A549 (cell line): ENCODE data around the gene MYH2. TPM values are rescaled to one million over a fixed set of nuclear protein-coding genes. Genes with fewer than 3 reads are reported as not detected.

Experiments used
- ATAC-seq, 2 experiments: fragments of 200-7000 bp in 1 of 2; fragments of >200 bp in 1 of 2; cut with Nextera tagmentation in 1 of 2; cut with Tn5 transposase in 1 of 2; 3 replicates each; pipeline versions ENCODE4 v1.8.0 to v1.9.1; 2018 to 2020; ENCODE audit warnings: mild to moderate bottlenecking in 1 of 2, moderate library complexity in 1 of 2
- CTCF ChIA-PET: fragments of 300-600 bp; sonication (Branson Sonifier 250); formaldehyde crosslinking; extraction: SDS; loops from one replicate; lab custom pipeline; 2021; ENCODE audit warnings: antibody characterized with exemption, inconsistent platforms; lab: Yijun Ruan, JAX
- POLR2A ChIA-PET: fragments of 350-600 bp; formaldehyde crosslinking; extraction: SDS; loops from one replicate; lab custom pipeline; 2021; ENCODE audit warnings: antibody characterized with exemption, inconsistent platforms; lab: Yijun Ruan, JAX
- DNase-seq, 2 experiments: peaks; one replicate each; pipeline versions ENCODE4 v3.0.0 to v3.0.0-alpha.2; 2011 to 2016; ENCODE audit warnings: low read depth in 1 of 2, low spot score in 1 of 2
- FAIRE-seq: peaks from 2 replicates; lab custom pipeline; 2011; peaks lifted over from hg19 to GRCh38; lab: Jason Lieb, UNC
- H3K27ac ChIP-seq, 2 experiments: fragments of >200 bp; sonication (Bioruptor Twin); formaldehyde crosslinking; 3 replicates each; pipeline ENCODE4 v1.5.1; 2016 to 2017
- H3K4me1 ChIP-seq: fragments of >200 bp; sonication (Bioruptor Twin); formaldehyde crosslinking; 3 replicates; pipeline ENCODE4 v1.6.1; 2016
- H3K4me2 ChIP-seq: fragments of >200 bp; sonication (Bioruptor Twin); formaldehyde crosslinking; 3 replicates; pipeline ENCODE4 v1.6.1; 2016
- H3K4me3 ChIP-seq: fragments of >200 bp; sonication (Bioruptor Twin); formaldehyde crosslinking; 3 replicates; pipeline ENCODE4 v1.5.1; 2016
- H3K9me3 ChIP-seq: fragments of >200 bp; sonication (Bioruptor Twin); formaldehyde crosslinking; 3 replicates; pipeline ENCODE4 v1.6.1; 2016
- BHLHE40 ChIP-seq: IDR thresholded peaks from 2 replicates; pipeline ENCODE4 v1.6.1; 2012; ENCODE audit warnings: low read depth, low read length, inconsistent platforms
- CBX2 ChIP-seq: fragments of 200-600 bp; sonication (generic); IDR thresholded peaks from 2 replicates; pipeline ENCODE4 v1.6.1; 2016; ENCODE audit warnings: low read depth, mild to moderate bottlenecking, borderline replicate concordance
- CBX8 ChIP-seq: fragments of 200-600 bp; sonication (generic); IDR thresholded peaks from 2 replicates; pipeline ENCODE4 v1.6.1; 2016
- CEBPB ChIP-seq, 2 experiments: fragments of >200 bp in 1 of 2; sonication (Bioruptor Twin) in 1 of 2; formaldehyde crosslinking in 1 of 2; IDR thresholded peaks; 2 replicates each; pipeline ENCODE4 v1.6.1; 2012 to 2016
- CHD2 ChIP-seq: fragments of 150-350 bp; IDR thresholded peaks from 2 replicates; pipeline ENCODE4 v1.6.1; 2014; ENCODE audit warnings: low read length; ENCODE audit not compliant: partially characterized antibody
- CHD4 ChIP-seq: fragments of 200-600 bp; sonication (generic); IDR thresholded peaks from 2 replicates; pipeline ENCODE4 v1.6.1; 2016; ENCODE audit warnings: antibody characterized with exemption, mild to moderate bottlenecking, borderline replicate concordance
- EHMT2 ChIP-seq: fragments of 200-600 bp; sonication (generic); IDR thresholded peaks from 2 replicates; pipeline ENCODE4 v1.6.1; 2016; ENCODE audit warnings: antibody characterized with exemption, low read depth, mild to moderate bottlenecking, moderate library complexity
- ESRRA ChIP-seq: fragments of 150-350 bp; IDR thresholded peaks from 2 replicates; pipeline ENCODE4 v1.6.1; 2014; ENCODE audit warnings: mild to moderate bottlenecking, low read length, borderline replicate concordance
- FOSB ChIP-seq: fragments of 250-450 bp; sonication (Bioruptor Pico); IDR thresholded peaks from 2 replicates; pipeline ENCODE4 v1.5.0; 2020; ENCODE audit warnings: mild to moderate bottlenecking, moderate library complexity
- FOXS1 ChIP-seq: fragments of 250-450 bp; sonication (Bioruptor Pico); IDR thresholded peaks from 2 replicates; pipeline ENCODE4 v1.5.0; 2020; ENCODE audit warnings: mild to moderate bottlenecking, moderate library complexity
- HMGXB4 ChIP-seq: fragments of 250-450 bp; sonication (Bioruptor Pico); IDR thresholded peaks from 2 replicates; pipeline ENCODE4 v1.5.0; 2021; ENCODE audit warnings: mild to moderate bottlenecking, moderate library complexity, borderline replicate concordance
- HOXA7 ChIP-seq: fragments of 250-450 bp; sonication (Bioruptor Pico); IDR thresholded peaks from 2 replicates; pipeline ENCODE4 v1.5.0; 2020; ENCODE audit warnings: mild to moderate bottlenecking, moderate library complexity
- HOXB13 ChIP-seq: fragments of 250-450 bp; sonication (Bioruptor Pico); IDR thresholded peaks from 2 replicates; pipeline ENCODE4 v1.5.0; 2020; ENCODE audit warnings: low read depth, mild to moderate bottlenecking, moderate library complexity
- JUNB ChIP-seq: fragments of >200 bp; sonication (Bioruptor Twin); formaldehyde crosslinking; IDR thresholded peaks from 2 replicates; pipeline ENCODE4 v1.6.1; 2016
- MAFK ChIP-seq: fragments of 450-650 bp; IDR thresholded peaks from 2 replicates; pipeline ENCODE4 v1.6.1; 2014; ENCODE audit not compliant: partially characterized antibody
- MYC ChIP-seq: IDR thresholded peaks from 2 replicates; pipeline ENCODE4 v1.6.1; 2012; ENCODE audit warnings: mild to moderate bottlenecking, inconsistent platforms, low read length, improper control_type of control experiment, borderline replicate concordance
- PBX3 ChIP-seq: IDR thresholded peaks from 2 replicates; pipeline ENCODE4 v1.6.1; 2012
- PHF8 ChIP-seq: fragments of 200-600 bp; sonication (generic); IDR thresholded peaks from 2 replicates; pipeline ENCODE4 v1.6.1; 2016; ENCODE audit warnings: low read depth, mild to moderate bottlenecking, antibody characterized with exemption, moderate library complexity, borderline replicate concordance
- RAD21 ChIP-seq, 2 experiments: fragments of >200 bp in 1 of 2; sonication (Bioruptor Twin) in 1 of 2; formaldehyde crosslinking in 1 of 2; IDR thresholded peaks in 1 of 2; conservative IDR thresholded peaks in 1 of 2; 2 replicates in 1 of 2; 3 replicates in 1 of 2; pipeline ENCODE4 v1.6.1; 2012 to 2018; ENCODE audit warnings: inconsistent platforms in 1 of 2
- REST ChIP-seq: fragments of 200-600 bp; sonication (generic); IDR thresholded peaks from 2 replicates; pipeline ENCODE4 v1.6.1; 2016; ENCODE audit warnings: antibody characterized with exemption, mild to moderate bottlenecking, moderate library complexity
- RNF2 ChIP-seq: fragments of 200-600 bp; sonication (generic); IDR thresholded peaks from 2 replicates; pipeline ENCODE4 v1.6.1; 2016; ENCODE audit warnings: low read depth, mild to moderate bottlenecking, antibody characterized with exemption, moderate library complexity, borderline replicate concordance
- USF2 ChIP-seq: fragments of 450-650 bp; IDR thresholded peaks from 2 replicates; pipeline ENCODE4 v1.6.1; 2014; ENCODE audit warnings: antibody characterized with exemption
- ZFP36 ChIP-seq: fragments of 450-650 bp; IDR thresholded peaks from 2 replicates; pipeline ENCODE4 v1.6.1; 2014; ENCODE audit warnings: borderline replicate concordance; ENCODE audit not compliant: partially characterized antibody
- ZSCAN20 ChIP-seq: fragments of 250-450 bp; sonication (Bioruptor Pico); IDR thresholded peaks from 2 replicates; pipeline ENCODE4 v1.8.0; 2022; ENCODE audit warnings: mild to moderate bottlenecking, moderate library complexity
- WGBS: methylation state at CpG from one replicate; pipeline ENCODE4 v1.1.6; 2017; ENCODE audit errors: missing lambda C conversion rate; 5-methylcytosine and 5-hydroxymethylcytosine counted together
- polyA plus RNA-seq, 4 experiments: library from polyadenylated mRNA; depleted of rRNA in 3 of 4; stranded (reverse); fragments of >200 nt; fragmentation: RNase III in 1 of 4; extraction: RNeasy Plus Mini Kit Qiagen cat#74134 plus additional on column Dnase treatment in 1 of 4; gene quantifications; 2 replicates in 3 of 4; 3 replicates in 1 of 4; pipeline ENCODE4 v1.2.3, GENCODE V29; 2011 to 2017

MYH2 gene
- polyA plus RNA-seq, 2 of the 4 experiments (the other 2 are of a cell fraction), result not detected

GRCh38 chr17:10557422-10557821, 8.0 kb upstream of the MYH2 start:
- Histone ChIP-seq H3K4me1 (no peaks in the 10 kb centered on the region), H3K4me2 (no peak overlapping the region), H3K4me3 (no peak overlapping the region), H3K27ac (no peak overlapping the region), H3K9me3 (no peaks in the 10 kb centered on the region)
- no peak for FAIRE-seq
- no peak for TF ChIP-seq REST
- no peak for TF ChIP-seq ZFP36
- no peak for TF ChIP-seq BHLHE40
- no peak for TF ChIP-seq HOXB13 (CRISPR knock-in tag)
- TF ChIP-seq HOXA7 (CRISPR knock-in tag), result no peak
- no peak for TF ChIP-seq CHD4
- TF ChIP-seq CEBPB (IDR thresholded peaks at IDR 0.05), result no peak
- TF ChIP-seq RNF2, result no peak
- no peak for DNase-seq
- ATAC-seq, result no peak
- ChIA-PET POLR2A (no interaction called here), CTCF (interaction anchor here (3.9 kb wide), 1 partner anchor 58 kb away, joined by 9 read pairs; no protein-coding TSS in a partner anchor)
- 34% methylated on average over 1 of the region's 1 CpG for WGBS

- DNase-seq, result no peak
- 8% methylated on average over 5 of the region's 5 CpGs for WGBS
- TF ChIP-seq PHF8 (no peak), ZSCAN20 (CRISPR knock-in tag) (no peak), CBX8 (no peak), RAD21 (conservative IDR thresholded peaks at IDR 0.05 in 1 of 2, IDR thresholded peaks at IDR 0.05 in 1 of 2) (no peak), JUNB (no peak), HMGXB4 (CRISPR knock-in tag) (no peak)
- no peaks in the 10 kb centered on the region for H3K9me3 ChIP-seq
- H3K27ac ChIP-seq, result no peak overlapping the region
- ATAC-seq, result no peak
- FAIRE-seq, result no peak
- ChIA-PET POLR2A (no interaction called here), CTCF (interaction anchor here (3.9 kb wide), 1 partner anchor 59 kb away, joined by 9 read pairs; no protein-coding TSS in a partner anchor)
- no peak overlapping the region for H3K4me3 ChIP-seq
- H3K4me2 ChIP-seq, result no peak overlapping the region
- H3K4me1 ChIP-seq, result no peaks in the 10 kb centered on the region
Measured at GRCh38 chr17:10556301-10557005, 7.0 kb upstream of the MYH2 start.

GRCh38 chr17:10550014-10550413, 556 bp upstream of the MYH2 start:
- CTCF ChIA-PET, result interaction anchor here (2.0 kb wide), 2 partner anchors 67 to 222 kb away, joined by 4 to 7 read pairs; no protein-coding TSS in a partner anchor
- WGBS, result 19% methylated on average over 4 of the region's 4 CpGs
- Histone ChIP-seq H3K27ac (no peak overlapping the region), H3K4me2 (no peak overlapping the region), H3K4me1 (no peaks in the 10 kb centered on the region), H3K4me3 (no peak overlapping the region), H3K9me3 (no peaks in the 10 kb centered on the region)
- ATAC-seq, result no peak
- no peak for FAIRE-seq
- DNase-seq, result no peak
- POLR2A ChIA-PET, result no interaction called here
- TF ChIP-seq MAFK, result no peak
- TF ChIP-seq ESRRA, result no peak
- TF ChIP-seq CBX8, result no peak
- no peak for TF ChIP-seq EHMT2
- TF ChIP-seq FOSB (CRISPR knock-in tag), result no peak
- no peak for TF ChIP-seq FOXS1 (CRISPR knock-in tag)
- TF ChIP-seq CHD2, result no peak
- no peak for TF ChIP-seq CEBPB (IDR thresholded peaks at IDR 0.05)
- no peak for TF ChIP-seq USF2
- no peak for TF ChIP-seq MYC
- TF ChIP-seq PBX3, result no peak
- no peak for TF ChIP-seq CBX2
